ENCODE measurements around the gene IGF1R.

Gene IGF1R

GRCh38 chr15:98853161-98853560, 204.8 kb downstream of the IGF1R start:
- FAIRE-seq (no peak), DNase-seq (ENCODE audit: insufficient read length, low spot score) (peak; percentile 46)
- TF ChIP-seq POLR2A (IDR thresholded peaks at IDR 0.05; ENCODE audit: low read depth, low read length), result no peak

GRCh38 chr15:98853617-98854420, 205.5 kb downstream of the IGF1R start:
- no peak for TF ChIP-seq POLR2A (IDR thresholded peaks at IDR 0.05; ENCODE audit: low read depth, low read length)
- DNase-seq (ENCODE audit: insufficient read length, low spot score) (no peak), FAIRE-seq (no peak)

DNA sequence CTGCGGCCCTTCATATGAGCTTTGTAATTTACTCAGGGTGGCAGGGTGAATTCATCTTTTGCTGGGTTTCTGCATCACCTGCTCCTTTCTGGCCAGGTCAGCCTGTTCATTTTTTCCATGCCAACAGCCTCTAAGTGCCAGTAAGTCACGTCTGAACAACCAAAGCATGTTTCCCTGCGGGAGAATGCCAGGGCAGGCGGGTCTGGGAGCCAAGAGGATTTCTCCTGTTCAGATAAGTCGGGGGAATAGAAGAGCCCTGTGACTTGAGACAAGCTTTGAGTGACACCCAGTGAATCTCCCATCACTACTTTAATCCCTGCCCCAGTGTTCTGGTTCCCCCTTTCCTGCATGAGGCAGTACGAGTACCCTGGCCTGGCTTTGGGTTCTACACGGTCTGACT, 206.2 kb downstream of the IGF1R start:
- no peak for DNase-seq (ENCODE audit: insufficient read length, low spot score)
- TF ChIP-seq POLR2A (IDR thresholded peaks at IDR 0.05; ENCODE audit: low read depth, low read length), result no peak

GRCh38 chr15:98855067-98855814, 206.9 kb downstream of the IGF1R start:
- FAIRE-seq, result no peak
- DNase-seq (ENCODE audit: insufficient read length, low spot score), result no peak
- TF ChIP-seq POLR2A (IDR thresholded peaks at IDR 0.05; ENCODE audit: low read depth, low read length), result no peak

More for the DNA sequence above, 206.2 kb downstream of the IGF1R start:
- FAIRE-seq, result no peak

DNA sequence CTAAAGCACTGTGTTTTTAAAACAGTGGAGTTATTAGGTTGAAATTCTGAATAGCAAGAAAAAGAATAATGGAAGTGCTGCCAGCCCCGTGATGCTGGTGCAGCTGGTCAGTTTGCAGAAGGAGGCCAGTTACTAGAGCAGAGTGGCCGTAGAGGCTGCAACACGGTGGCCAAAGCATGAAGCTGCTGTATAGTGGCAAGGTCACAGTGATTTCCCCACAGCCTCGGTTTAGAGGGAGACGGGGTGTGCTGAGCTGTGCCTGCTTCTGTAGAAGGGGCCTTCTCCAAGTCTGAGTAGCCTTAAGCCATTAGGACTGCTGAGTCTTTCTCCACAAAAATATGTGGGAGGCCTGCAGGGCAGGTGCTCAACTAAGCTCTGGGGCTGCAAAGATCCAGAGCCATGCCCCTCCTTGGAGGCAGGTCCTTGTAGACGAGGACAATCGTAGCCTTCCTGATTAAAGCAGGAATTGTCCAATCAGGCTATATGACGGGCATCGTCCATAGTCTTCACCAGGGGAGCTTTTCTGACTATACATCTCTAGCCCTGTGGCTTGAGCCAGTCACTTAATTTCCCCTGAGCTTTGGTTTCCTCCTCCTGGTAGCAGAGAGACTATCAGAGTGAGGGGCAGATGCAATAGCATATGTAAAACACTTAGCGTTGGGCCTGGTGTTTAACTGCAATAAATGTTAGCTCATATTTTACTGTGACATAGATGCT, 207.6 kb downstream of the IGF1R start:
- FAIRE-seq, result no peak
- no peak for TF ChIP-seq POLR2A (IDR thresholded peaks at IDR 0.05; ENCODE audit: low read depth, low read length)
- DNase-seq (ENCODE audit: insufficient read length, low spot score), result no peak

DNA sequence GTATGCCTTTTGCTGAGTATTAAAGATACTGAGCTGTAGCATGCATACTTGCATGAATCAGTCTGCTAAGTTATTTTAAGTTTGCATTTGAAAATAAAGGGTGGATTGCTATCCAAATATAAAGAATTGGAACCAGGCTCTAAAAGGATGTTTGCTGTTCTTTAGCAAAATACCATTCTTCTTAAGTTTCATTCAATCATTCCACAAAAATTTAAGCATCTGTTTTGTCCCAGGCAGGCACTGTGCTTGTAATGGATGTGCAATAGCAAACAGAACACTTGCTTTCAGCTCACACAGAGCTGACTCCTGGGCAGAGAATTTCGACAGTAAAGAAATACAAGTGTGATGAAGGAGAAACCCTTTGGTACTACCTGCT, 208.2 kb downstream of the IGF1R start:
- FAIRE-seq, result no peak
- TF ChIP-seq POLR2A (IDR thresholded peaks at IDR 0.05; ENCODE audit: low read depth, low read length), result no peak
- DNase-seq (ENCODE audit: insufficient read length, low spot score), result no peak

DNA sequence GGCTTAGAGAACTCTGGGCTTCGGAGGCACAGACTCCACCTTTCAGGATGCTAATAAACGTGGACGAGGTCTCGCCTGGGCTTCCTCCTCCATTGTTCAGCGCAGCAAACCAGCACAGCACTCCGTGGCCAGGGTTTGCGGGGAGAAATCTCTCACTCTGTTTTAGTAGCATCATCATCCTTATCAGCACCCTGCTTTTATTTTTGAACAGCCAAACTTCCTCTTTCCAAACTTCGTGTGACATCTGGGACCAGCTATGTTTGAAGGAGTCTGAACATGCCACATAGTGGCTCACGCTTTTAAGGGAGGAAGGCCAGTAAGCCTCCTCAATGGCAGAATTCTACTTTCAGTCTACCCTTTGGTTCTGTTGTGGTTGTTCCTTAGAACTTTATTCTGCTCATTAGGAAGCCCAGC, 210.3 kb downstream of the IGF1R start:
- TF ChIP-seq POLR2A (IDR thresholded peaks at IDR 0.05; ENCODE audit: low read depth, low read length), result no peak
- no peak for DNase-seq (ENCODE audit: insufficient read length, low spot score)
- no peak for FAIRE-seq

DNA sequence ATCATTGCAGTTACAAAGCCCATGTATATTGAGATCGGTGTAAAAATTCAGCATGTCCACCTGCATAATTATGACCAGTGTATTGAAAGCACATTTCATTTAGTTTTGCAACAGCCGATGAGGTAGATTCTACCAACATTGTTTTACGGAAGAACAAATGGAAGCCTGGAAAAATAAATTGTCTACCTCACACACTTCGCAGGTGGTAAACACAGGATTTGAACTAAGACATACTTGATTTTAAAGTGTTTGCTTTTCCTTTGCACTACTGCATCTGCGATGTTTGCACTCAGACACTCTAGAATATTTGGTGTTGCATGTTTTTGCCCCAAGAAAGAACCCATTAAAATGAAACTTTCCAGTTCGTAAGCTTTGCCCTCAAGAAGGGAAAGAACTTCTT, 210.8 kb downstream of the IGF1R start:
- DNase-seq (ENCODE audit: insufficient read length, low spot score) (no peak), FAIRE-seq (no peak)
- no peak for TF ChIP-seq POLR2A (IDR thresholded peaks at IDR 0.05; ENCODE audit: low read depth, low read length)

GRCh38 chr15:98860281-98861041, 212.1 kb downstream of the IGF1R start:
- no peak for TF ChIP-seq POLR2A (IDR thresholded peaks at IDR 0.05; ENCODE audit: low read depth, low read length)
- DNase-seq (ENCODE audit: insufficient read length, low spot score) (no peak), FAIRE-seq (no peak)

GRCh38 chr15:98861188-98861587, 212.8 kb downstream of the IGF1R start:
- FAIRE-seq (no peak), DNase-seq (ENCODE audit: insufficient read length, low spot score) (no peak)
- no peak for TF ChIP-seq POLR2A (IDR thresholded peaks at IDR 0.05; ENCODE audit: low read depth, low read length)

GRCh38 chr15:98863983-98864382, 215.6 kb downstream of the IGF1R start:
- no peak for TF ChIP-seq POLR2A (IDR thresholded peaks at IDR 0.05; ENCODE audit: low read depth, low read length)
- FAIRE-seq (no peak), DNase-seq (ENCODE audit: insufficient read length, low spot score) (no peak)

GRCh38 chr15:98865397-98866339, 217.3 kb downstream of the IGF1R start:
- DNase-seq (ENCODE audit: insufficient read length, low spot score) (peak; percentile 56), FAIRE-seq (no peak)
- peak; percentile 62; the same call in 1 of the 2 replicates for TF ChIP-seq POLR2A (IDR thresholded peaks at IDR 0.05; ENCODE audit: low read depth, low read length)

- FAIRE-seq (no peak), DNase-seq (ENCODE audit: insufficient read length, low spot score) (no peak)
- TF ChIP-seq POLR2A (IDR thresholded peaks at IDR 0.05; ENCODE audit: low read depth, low read length), result no peak
These were observed 218.2 kb downstream of the IGF1R start for GRCh38 chr15:98866511-98866910.

All from H54 (cell line).